Testis (tissue), 2 donors: ENCODE data around the gene SGO1.

Source experiments
- CTCF ChIP-seq, 3 experiments: fragments of 450-650 bp in 2 of 3; fragments of 200-600 bp in 1 of 3; sonication (generic) in 1 of 3; IDR thresholded peaks; one replicate each; pipeline ENCODE4 v1.5.1; 2016 to 2019; ENCODE audit warnings: antibody characterized with exemption in 3 of 3, mild to moderate bottlenecking in 2 of 3, moderate library complexity in 1 of 3
- POLR2A ChIP-seq: fragments of 450-650 bp; IDR thresholded peaks from one replicate; pipeline ENCODE4 v1.6.1; 2017; ENCODE audit warnings: antibody characterized with exemption, mild to moderate bottlenecking, moderate library complexity

- no peak for TF ChIP-seq CTCF (IDR thresholded peaks at IDR 0.05)
- TF ChIP-seq POLR2A, result no peak
Measured at GRCh38 chr3:20146301-20146700, 39.7 kb downstream of the SGO1 start.
